NCI-H1930 (cell line): ENCODE data around the gene FANCE.

Source experiments
- DNase-seq, 2 experiments: peaks; one replicate each; lab custom pipeline; 2025; lab: John Stamatoyannopoulos, UW

The FANCE gene

DNA sequence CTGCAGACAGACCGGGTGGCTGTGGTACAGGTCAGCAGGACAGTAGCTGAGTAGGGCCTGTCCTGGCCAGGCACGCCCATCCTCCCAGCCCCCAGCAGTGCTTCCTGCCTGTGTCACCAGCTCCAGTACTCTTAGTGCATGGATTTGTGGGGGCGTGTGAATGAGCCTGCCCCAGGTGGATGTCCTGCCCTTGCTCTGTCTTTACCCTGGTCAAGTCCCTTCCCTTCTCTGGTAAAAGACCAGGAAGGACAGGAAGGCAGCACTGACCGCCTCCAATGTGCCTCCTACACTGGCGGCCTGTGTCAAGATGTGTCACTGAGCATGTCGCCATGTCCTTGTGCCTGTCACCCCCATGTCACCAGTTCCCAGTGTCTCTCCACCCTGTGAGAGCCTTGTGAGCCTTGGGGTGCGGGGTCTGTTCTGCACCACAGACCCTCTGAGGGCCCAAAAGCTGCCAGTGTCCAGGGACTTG is 32.8 kb downstream of the FANCE start:
- DNase-seq: no peak

DNA sequence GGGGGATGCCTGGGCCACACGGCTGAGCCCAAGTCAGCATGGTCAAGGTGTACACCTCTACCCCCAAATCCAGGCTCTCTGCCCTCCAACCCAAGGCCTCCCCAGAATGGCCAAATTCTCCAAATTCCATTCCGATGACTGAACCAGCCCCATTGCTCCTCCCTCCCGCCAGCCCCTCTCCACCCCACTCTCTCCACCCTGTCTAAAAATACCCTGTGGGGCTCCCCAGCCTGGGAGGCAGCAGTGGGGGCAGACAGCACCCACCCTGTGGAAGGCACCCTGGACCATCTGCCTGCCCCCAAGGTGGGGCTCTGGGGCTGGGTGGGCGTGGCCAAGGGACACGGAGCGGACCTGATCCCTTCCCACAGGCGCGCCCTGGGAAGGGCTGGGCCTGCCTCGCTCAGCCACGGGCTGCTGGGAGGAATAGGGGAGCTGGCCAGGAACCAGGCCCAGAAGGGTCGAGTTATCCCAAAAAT is 33.3 kb downstream of the FANCE start:
- DNase-seq: no peak

DNA sequence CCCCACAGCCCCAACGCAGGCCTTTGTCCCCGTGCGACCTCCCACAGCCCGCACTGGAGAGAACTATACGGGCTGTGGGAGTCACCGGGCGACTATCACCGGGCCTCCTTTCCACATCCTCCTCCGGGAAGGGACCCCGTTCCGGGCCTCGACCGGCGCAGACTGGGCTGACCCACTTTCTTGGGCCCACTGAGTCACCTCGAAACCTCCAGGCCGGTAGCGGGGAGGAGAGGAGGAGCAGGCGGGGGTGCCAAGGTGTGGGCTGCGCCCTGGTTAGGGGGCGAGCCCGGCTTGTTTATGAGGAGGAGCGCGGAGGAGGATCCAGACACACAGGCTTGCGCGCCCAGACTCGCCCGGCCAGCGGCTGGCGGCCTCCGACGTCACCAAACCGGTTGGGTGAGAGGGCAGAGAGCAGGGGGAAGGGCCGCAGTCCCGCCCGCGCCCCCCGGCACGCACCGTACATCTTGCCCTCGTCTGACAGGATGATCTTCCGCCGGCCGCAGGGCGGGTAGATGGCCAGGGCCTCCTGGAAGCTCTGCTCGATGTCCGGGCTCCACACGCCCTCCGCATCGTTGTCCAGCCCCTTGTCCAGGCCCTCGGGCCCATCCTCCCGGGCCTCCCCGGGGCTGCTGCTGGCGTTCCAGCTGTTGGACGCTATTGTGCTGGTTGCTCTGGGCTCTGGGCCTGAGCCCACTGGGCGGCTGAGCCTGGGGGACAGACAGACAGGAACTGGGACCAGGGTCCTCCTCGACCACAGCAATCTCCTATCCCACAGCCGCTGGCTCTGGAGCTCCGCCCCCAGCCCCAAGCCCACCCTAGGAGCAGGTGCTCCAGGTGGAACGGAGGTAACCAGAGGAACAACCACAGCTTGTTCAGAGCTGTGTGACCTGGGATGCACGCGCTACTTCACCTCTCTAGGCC is 34.1 kb downstream of the FANCE start:
- DNase-seq: no peak

DNA sequence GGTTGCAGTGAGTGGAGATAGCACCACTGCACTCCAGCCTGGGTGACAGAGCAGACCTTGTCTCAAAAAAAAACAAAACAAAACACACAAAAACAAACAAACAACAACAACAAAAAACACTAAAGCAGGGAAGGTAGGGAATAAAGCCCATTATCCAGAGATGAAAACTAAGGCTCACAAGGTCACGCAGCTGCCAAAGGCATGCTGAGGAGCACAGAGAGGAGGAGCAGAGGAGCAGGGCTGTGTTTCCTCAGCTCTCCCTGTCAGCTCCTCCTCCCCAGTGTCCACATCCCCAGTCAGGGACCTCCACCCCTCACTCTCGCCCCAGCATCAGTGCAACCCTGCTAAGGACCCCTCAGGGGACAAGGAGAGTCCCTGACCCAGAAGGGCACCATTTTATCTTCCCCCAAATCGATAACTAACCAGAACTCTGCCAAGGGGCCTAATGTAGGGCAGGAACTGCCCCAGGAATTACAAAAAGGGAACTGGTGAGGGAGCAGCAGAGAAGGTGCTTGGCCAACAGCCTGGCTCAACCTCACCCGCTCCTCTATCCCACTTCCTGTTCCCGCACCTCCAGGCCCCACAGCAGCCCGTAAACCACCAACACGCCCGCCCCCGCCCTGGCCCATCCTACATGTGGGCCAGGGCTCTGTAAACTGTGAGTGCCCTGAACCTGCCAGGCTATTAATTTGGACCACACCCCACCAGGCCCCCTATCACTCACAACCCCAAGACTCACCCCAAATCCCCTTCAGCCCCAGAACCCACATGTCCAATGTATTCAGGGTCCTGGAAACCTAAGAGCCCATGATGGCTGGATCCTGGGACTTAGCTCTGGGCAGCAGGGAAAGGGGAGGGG is 35.7 kb downstream of the FANCE start:
- DNase-seq: no peak

DNA sequence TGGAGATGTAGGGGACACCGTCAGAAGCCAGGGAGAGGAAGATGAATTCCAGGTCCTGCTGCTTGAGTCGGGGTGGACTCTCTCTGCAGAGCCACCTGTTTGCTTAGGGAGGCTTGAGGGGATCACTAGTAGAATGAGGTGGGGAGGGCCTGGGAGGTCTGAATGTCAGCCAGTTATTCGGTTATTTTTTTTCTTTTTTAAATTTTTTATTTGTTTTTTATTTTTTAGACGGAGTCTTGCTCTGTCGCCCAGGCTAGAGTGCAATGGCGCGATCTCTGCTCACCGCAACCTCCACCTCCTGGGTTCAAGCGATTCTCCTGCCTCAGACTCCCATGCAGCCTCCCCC is 36.4 kb downstream of the FANCE start:
- DNase-seq: no peak

DNA sequence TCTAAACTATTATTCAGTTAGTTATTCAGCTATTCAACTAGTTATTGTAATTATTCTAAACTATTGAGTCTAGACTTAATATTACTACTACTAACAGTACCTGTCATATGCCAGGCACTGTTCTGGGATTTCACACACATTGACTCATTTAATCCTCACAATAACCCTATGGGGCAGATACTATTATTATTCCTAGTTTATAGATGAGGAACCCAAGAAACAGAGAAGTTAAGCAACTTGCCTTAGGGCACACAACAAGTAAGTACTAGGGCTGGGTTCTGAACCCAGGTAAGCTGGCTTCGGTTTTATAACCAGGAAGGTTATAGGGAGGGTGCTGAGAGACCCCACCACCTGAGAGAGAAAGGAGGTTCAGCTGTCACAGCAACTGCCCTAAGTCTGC is 36.9 kb downstream of the FANCE start:
- DNase-seq: no peak

DNA sequence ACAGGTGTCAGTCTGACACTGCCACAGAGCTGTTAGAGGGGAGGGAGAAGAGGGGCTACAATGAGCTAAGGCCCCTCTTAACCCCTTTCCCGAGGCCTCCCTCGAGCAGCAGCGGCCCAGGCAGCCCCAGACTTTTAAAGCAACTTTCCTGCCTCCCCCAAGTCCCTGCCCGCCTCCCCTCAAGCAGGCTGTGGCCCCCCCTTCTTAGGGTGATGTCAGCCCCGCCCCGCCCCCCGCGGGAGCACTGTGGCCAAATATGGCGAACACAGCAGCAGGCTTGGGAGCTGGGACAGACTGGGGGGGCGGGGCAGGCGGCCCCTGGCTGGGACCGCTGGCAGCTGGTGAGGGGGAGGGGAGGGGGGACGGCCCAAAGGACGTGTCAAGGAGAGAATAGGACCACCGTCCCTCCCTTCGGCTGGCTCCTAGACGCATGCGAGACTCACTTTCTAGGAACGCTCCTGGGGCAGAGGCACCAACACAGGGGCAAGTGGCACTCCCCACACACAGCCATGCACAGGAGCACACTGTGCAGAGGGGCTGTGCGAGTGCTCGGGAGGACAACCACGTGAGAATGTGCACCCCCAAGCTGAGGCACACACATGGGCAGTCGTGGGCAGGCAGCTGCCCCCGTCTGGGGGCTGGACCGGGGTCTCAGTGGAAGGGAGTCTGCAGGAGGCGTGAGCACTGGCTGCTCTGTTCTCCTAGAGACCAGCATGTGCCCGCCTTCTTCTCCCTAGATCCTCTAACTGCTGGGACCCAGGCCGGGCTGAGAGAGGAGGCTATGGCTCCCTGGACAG is 38.1 kb downstream of the FANCE start:
- no peak for DNase-seq

DNA sequence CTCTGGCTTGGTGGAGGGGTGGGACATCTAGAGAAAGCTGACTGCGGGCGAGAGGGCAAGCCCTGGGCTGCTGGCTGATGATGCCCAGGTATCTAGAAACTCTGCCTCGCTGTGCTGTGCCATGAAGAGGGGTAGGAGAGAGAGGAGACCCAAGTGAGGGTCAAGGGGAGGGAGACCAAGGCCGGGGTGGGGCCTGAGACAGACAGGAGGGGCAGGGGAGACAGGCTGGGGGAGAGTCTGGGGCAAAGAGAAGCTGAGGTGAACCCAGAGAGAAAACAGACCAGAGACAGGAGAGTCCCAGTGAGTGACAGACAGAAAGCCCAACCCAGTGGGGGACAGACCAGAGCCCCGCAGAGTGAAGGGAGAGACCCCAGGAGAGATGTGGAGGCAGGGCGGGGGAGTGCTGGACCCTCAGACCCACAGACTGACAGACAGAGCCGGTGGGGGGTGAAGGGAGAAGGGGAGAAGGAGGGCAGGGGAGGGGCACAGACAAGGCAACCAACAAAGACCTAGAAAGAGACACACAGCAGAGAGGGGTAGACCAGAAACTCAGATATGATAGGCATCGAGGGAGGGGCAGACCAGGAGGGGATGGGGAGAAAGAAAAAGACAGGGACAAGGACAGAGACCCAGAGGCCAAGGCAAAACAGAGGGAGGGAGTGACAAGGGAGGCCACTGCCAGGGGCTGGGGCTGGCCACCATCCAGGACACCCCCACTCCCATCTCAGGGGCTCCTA is 38.9 kb downstream of the FANCE start:
- DNase-seq: no peak

DNA sequence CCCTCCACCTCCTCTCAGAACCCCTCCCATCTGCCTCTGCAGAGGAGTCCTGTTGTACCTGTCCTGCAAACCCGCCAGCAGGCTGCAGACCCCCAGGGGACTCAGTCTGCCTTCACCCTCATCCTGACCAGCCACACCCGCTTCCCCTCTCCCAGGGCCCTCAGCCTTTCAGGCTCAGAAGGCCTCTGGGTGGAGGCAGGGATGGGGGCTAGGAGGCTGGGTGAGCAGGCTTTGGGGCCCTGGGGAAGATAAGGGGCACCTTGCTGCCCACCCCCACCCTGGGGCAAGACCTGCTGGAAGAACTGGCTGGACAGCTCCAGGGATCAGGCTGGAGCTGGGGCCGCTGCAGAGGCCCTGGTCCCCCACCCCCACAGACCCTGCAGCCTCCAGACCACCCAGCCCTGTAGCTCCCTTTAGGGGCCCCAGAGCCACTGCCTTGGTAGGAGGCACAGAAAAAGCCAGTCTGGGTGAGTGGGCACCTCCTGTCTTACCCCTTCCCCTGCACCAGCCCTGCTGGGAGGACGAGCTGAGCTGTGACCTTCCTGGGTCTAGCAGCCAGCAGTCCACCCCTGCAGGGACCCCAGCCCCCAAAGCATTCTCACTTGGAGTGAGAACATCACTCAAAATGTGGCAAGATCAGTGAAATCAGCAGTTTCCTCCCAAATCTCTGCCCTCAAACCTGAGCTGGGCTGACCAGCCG is 39.6 kb downstream of the FANCE start:
- DNase-seq: no peak

DNA sequence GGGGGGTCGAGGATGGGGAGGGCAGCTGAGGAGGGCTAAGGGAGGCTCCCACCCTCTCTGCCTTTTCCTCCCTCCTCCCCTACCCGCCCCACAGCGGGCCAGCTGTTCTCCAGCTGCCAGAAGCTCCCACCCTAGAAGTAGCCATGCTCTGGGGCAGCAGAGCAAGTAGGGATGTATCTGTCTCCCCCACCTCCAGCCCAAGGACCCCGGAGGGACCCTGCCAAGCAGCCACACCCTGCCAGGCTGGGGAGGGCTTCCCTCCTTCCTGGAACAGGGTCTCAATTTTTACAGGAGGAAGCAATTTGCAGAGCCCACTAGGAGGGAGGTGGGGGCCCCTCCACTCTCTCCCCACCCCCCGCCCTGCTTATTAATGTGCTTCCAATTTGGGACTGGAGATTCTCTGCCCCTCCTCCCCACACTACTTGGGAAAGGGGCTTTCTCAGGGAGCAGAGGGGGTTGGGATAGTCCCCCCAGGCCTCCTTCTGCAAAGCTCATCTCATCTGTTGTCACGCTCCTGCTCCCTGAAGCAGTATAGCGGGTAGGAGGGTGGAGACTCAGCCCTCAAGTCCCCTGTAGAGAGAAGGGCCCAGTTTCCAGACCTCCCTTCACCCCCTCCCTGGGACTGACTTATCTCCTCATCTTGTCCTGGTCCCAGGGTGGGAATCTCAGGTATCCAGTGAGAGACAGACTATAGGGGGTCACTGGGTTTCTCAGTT is 40.3 kb downstream of the FANCE start:
- DNase-seq: no peak

DNA sequence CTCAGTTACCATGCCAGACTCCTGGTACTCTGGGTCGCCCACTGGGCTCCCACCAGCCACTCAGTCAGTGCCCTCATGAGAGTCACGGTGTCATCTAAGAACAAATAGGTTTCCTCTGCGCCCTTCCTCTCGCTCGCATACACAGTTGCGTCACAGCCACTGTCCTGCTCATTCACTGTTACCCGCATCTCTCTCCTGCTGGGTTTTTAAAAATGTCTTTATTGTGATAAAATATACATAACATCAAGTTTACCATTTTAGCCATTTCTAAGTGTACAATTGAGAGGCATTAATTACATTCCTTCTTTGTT is 40.8 kb downstream of the FANCE start:
- DNase-seq: no peak

DNA sequence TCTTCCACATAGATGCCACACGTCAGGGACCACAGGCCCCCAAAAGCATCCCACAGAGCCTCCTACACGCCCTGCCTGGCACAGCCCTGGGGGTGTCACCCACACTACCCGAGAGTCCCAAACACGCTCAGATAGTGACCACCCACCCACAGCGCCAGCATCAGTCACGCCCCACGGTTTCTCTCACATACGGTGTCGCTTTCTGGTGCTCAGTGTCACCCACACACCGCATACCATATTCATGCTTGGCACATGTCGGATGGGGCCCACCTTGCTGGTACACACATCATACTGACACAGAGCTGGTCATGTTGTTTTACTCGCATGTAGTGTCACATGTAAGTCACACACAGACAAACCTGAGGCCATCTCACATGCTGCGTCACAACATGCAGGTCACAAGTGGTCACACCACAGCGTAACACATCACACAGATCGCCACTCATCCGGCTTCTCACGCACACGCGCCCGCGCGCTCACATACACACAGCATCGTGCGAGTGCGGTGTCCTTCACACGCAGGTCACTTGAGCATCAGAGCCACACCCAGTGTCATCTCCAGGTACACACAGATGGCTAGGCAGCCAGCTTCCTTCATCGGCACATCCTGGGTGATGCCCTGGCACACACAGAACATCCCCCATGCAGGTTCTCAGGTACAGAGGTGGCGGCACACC is 41.3 kb downstream of the FANCE start:
- DNase-seq: no peak

DNA sequence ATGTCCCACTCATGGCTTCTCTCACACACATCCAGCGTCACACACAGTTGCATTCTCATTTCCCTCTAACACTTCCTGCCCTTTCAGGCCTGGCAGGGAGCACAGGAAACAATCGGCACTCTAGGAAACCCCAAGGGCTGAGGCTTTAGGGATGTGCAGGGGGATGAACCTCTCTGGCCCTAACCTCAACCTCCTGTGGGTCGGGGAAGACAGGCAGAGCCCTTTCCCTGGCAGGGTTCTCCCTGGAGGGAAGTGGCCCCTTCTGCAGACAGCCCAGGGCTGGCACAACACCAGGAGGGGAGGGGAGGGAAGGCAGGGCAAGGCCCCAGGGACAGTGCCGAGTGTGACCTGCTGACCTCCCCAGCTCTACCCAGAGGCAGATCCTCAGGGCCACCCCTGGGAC is 42.0 kb downstream of the FANCE start:
- DNase-seq: no peak

DNA sequence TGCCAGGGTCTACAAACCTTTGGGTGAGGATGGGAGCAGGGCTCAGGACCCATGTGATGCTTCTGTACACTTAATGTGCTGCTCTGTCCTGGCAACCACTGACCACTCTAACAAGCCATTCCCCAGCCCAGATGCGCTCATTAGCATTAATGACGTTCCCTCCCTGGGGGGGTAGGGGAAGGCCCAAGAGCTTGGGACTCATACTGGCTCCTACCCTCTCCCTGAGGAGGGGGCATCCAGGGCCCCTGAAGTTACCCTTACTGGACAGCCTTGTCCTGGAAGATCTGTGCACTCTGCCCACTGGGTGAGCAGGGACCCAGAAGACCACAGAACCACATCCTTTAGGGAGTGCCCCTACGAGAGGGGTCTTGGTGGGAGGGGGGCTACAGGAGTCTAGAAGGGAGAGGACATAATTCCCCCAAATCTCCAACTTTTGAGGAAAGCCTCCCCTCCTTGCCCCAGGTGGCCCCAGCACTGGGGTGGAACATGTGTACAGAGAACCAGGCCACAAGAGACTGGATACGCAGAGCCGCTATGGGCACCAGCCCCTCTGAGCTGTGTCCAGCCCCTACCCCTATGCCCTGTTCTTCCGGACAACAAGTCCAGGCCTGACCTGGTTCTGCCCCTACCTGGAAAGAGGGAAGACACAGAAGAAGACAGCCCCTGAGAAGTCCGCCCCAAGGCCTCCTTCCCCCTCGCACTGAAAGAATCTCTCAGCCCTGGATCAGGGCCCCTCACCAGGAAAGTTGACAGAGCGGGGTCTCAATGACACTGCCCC is 43.3 kb downstream of the FANCE start:
- DNase-seq: no peak

DNA sequence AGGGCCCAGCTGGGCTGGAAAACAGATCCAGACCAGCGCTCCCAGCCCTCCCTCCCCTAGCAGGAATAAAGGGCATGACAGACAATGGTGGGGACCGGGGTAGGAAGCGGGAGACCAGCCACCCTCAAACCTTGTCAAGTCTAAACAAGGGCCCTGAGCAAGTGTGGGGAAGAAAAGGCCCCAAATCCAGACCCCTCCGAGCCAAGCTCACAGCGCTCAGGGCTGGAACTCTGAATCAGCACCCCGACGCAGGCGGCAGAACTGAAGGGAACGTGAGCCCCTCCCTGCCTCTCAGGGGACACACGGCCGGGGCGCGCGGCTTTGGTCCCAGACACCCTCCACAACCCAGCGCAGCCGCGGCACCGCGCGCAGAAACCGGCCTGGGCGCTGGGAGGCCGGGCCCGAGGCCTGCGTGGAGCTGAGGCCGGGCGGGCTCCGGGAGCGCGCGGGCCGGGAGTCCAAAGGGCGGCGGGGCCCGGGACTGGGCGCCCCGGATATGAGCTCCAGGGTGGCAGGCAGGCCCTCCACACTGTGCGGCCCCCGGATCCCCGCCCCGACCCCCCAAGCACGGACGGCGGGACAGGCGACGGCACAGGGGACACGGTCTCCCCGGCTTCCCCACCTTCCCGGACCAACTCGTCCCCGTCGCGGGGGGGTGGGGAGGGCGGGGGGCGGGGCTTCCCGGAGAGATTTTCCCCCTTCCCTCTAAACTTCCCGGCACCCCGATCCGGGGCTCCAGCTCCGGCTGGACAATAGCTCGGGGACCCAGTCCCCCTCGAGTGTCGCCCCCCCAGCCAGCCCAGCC is 44.1 kb downstream of the FANCE start:
- no peak for DNase-seq

DNA sequence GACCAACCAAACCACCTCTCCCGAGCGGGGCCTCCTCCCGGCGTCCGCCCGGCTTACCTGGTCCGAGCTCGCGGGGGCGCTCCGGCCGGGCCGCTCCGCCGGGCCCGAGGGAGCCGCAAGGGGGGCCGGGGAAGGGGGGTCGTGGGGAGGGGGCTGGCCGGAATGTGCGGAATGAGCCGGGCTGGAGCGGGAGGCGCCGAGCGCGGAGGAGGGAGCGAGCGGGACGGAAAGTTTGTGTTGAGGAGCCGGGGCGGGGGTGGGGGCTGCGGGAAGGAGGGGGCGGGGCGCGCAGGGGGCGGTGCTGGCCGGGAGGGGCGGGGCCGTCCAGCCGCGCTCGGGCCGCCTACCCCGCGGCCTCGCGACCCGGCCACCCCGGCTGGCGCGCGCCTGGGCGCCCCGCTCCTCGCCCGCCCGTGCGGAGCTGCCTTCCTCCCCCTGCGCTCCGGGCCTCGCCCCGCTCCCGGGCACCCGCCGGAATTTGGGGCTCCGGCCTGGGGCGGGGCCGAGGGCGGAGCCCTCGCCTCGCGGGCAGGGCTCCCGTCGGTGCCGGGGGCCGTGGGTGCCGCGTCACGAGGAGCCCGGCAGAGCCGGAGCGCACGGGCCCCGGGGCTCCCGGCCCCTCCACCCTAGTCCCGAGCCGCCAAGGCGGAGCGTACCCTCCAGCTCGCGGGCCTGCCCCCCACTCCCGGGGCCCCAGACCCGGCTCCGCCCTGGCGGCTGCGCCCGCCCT is 44.9 kb downstream of the FANCE start, which contains the start of gene TEAD3:
TSS of gene TEAD3 (minus strand) at position 239 of the 730 bp plus-strand sequence.
- peak in 1 of 2 experiments; percentile 23 for DNase-seq
